Smooth muscle cell (in vitro differentiated cells): ENCODE results near the gene SLC35D2. TPM values are rescaled to one million over a fixed set of nuclear protein-coding genes. Genes with fewer than 3 reads are reported as not detected.
A peak's percentile ranks its signal among the peaks of the same experiment; 100 is the strongest.
"Not testable (repeated sequence)": the region's sequence is repeated elsewhere in the genome, so short reads cannot be mapped to it uniquely, and the experiment has no call there.

Source experiments
- DNase-seq: peaks from one replicate; lab custom pipeline; 2025; ENCODE audit not compliant: unreplicated experiment; lab: John Stamatoyannopoulos, UW
- H2AFZ ChIP-seq: fragments of 200-600 bp; sonication (generic); 2 replicates; pipeline ENCODE4 v1.6.0; 2016; ENCODE audit warnings: antibody characterized with exemption, low read depth, mild to moderate bottlenecking
- H3F3A ChIP-seq: fragments of 200-600 bp; sonication (generic); 2 replicates; pipeline ENCODE4 v1.6.0; 2017; ENCODE audit warnings: antibody characterized with exemption, low read depth
- H3K27ac ChIP-seq: fragments of 200-600 bp; sonication (generic); 2 replicates; pipeline ENCODE4 v1.5.1; 2016; ENCODE audit warnings: low read depth, mild to moderate bottlenecking
- H3K27me3 ChIP-seq: fragments of 200-600 bp; sonication (generic); 2 replicates; pipeline ENCODE4 v1.6.1; 2016; ENCODE audit warnings: low read depth, mild to moderate bottlenecking
- H3K36me3 ChIP-seq: fragments of 200-600 bp; sonication (generic); 2 replicates; pipeline ENCODE4 v1.5.1; 2016; ENCODE audit warnings: low read depth
- H3K4me1 ChIP-seq: fragments of 200-600 bp; sonication (generic); 2 replicates; pipeline ENCODE4 v1.5.1; 2016; ENCODE audit warnings: low read depth
- H3K4me2 ChIP-seq: fragments of 200-600 bp; sonication (generic); 2 replicates; pipeline ENCODE4 v1.6.0; 2016; ENCODE audit warnings: mild to moderate bottlenecking
- H3K4me3 ChIP-seq: fragments of 200-600 bp; sonication (generic); 2 replicates; pipeline ENCODE4 v1.5.1; 2016; ENCODE audit warnings: mild to moderate bottlenecking
- H3K79me2 ChIP-seq: fragments of 200-600 bp; sonication (generic); 2 replicates; pipeline ENCODE4 v1.6.0; 2016; ENCODE audit warnings: low read depth, mild to moderate bottlenecking
- H3K9ac ChIP-seq: fragments of 200-600 bp; sonication (generic); 2 replicates; pipeline ENCODE4 v1.6.0; 2016; ENCODE audit warnings: low read depth
- H3K9me3 ChIP-seq: fragments of 200-600 bp; sonication (generic); replicated peaks from 2 replicates; pipeline ENCODE4 v1.5.1; 2016; ENCODE audit warnings: low read depth
- H4K20me1 ChIP-seq: fragments of 200-600 bp; sonication (generic); 2 replicates; pipeline ENCODE4 v1.6.0; 2016; ENCODE audit warnings: low read depth
- WGBS: methylation state at CpG from one replicate; pipeline ENCODE4 v1.1.7; 2016; ENCODE audit warnings: low lambda C conversion rate; 5-methylcytosine and 5-hydroxymethylcytosine counted together
- polyA plus RNA-seq: library from polyadenylated mRNA; unstranded; fragments of >200 nt; fragmentation: Nextera tagmentation; extraction: Ambion mirVana; gene quantifications from 2 replicates; pipeline ENCODE4 v1.2.1, GENCODE V29; 2016
- total RNA-seq: library from RNA; depleted of rRNA; stranded (reverse); fragments of >200 nt; gene quantifications from 2 replicates; pipeline ENCODE4 v1.2.3, GENCODE V29; 2014
- TF ChIP-seq, protein P1 (sequence below): fragments of 200-600 bp; sonication (generic); IDR thresholded peaks from 2 replicates; pipeline ENCODE4 v1.5.1; 2017; ENCODE audit warnings: borderline replicate concordance, mild to moderate bottlenecking, antibody characterized with exemption; ENCODE audit not compliant: insufficient read depth, poor library complexity, severe bottlenecking

The SLC35D2 gene
- total and polyA plus RNA-seq, 2 experiments from 2014 or later, result 16.5 to 25.5 TPM

DNA sequence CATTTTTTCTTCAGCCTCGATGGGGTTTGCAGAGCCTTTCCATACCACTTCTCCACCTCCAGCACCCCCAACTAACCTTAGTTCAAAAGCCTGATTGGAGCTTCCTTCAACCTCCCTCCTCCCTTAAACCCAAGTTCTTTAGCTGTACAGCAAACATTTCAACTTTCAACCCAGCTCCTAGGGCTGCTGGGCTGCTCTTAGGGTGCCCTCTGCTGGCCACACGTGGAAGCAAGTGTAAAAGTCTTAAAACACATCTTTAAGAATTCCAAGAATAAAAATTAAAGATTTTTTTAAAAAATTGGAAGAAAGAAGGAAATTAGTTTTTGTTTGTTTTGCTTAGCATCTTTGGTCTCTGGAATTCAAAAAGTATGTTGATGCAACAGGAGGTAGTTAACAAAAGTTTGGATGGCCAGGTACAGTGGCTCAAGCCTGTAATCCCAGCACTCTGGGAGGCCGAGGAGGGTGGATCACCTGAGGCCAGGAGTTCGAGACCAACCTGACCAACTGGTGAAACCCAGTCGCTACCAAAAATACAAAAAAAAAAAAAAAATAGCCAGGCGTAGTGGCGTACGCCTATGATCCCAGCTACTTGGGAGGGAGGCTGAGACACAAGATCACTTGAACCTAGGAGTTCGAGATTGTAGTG is 66.1 kb downstream of the SLC35D2 start:
- Histone ChIP-seq H2AFZ (no peak overlapping the region), H3K79me2 (no peaks in the 10 kb centered on the region), H3K27ac (no peak overlapping the region), H3K4me2 (no peak overlapping the region), H3K9ac (no peak overlapping the region), H3K4me3 (no peak overlapping the region), H3K36me3 (no peaks in the 10 kb centered on the region), H3K27me3 (no peaks in the 10 kb centered on the region), H3F3A (no peaks in the 10 kb centered on the region), H3K4me1 (peaks cover 8% of the 10 kb centered on the region), H4K20me1 (no peaks in the 10 kb centered on the region), H3K9me3 (no peaks in the 10 kb centered on the region)
- TF ChIP-seq, protein P1, sequence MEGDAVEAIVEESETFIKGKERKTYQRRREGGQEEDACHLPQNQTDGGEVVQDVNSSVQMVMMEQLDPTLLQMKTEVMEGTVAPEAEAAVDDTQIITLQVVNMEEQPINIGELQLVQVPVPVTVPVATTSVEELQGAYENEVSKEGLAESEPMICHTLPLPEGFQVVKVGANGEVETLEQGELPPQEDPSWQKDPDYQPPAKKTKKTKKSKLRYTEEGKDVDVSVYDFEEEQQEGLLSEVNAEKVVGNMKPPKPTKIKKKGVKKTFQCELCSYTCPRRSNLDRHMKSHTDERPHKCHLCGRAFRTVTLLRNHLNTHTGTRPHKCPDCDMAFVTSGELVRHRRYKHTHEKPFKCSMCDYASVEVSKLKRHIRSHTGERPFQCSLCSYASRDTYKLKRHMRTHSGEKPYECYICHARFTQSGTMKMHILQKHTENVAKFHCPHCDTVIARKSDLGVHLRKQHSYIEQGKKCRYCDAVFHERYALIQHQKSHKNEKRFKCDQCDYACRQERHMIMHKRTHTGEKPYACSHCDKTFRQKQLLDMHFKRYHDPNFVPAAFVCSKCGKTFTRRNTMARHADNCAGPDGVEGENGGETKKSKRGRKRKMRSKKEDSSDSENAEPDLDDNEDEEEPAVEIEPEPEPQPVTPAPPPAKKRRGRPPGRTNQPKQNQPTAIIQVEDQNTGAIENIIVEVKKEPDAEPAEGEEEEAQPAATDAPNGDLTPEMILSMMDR, result peak; percentile 99
- peak; percentile 9 for DNase-seq
- 66% methylated on average over 9 of the region's 9 CpGs for WGBS

DNA sequence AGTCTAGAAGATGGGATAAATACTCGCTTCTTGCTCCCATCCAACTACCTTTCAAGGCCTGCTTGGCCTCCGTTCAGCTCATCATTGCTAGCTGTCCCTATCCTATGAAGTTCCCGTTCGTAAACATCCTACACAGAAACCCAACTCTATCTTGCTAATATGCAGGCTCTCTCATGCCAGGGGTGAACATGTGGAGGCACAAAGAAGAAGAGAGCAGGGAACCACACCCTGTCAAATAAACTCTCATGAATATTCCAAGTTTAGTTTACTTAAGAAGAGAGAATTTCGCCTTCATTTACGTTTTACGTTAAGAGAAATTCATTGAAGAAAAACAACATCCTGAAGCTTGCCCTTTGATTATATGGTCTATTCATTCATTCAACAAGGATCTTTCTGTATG is 73.7 kb downstream of the SLC35D2 start:
- no peaks in the 10 kb centered on the region for H3F3A ChIP-seq
- 98% methylated on average over 7 of the region's 7 CpGs for WGBS
- H4K20me1 ChIP-seq, result no peaks in the 10 kb centered on the region
- H3K36me3 ChIP-seq, result no peaks in the 10 kb centered on the region
- no peaks in the 10 kb centered on the region for H3K27me3 ChIP-seq
- no peaks in the 10 kb centered on the region for H3K4me1 ChIP-seq
- H3K79me2 ChIP-seq, result no peaks in the 10 kb centered on the region
- no peak overlapping the region for H3K4me3 ChIP-seq
- H3K9me3 ChIP-seq, result no peaks in the 10 kb centered on the region
- no peak for DNase-seq
- H3K9ac ChIP-seq, result no peak overlapping the region
- no peak overlapping the region for H3K27ac ChIP-seq
- H3K4me2 ChIP-seq, result no peak overlapping the region
- TF ChIP-seq, protein P1, result no peak
- H2AFZ ChIP-seq, result no peak overlapping the region

DNA sequence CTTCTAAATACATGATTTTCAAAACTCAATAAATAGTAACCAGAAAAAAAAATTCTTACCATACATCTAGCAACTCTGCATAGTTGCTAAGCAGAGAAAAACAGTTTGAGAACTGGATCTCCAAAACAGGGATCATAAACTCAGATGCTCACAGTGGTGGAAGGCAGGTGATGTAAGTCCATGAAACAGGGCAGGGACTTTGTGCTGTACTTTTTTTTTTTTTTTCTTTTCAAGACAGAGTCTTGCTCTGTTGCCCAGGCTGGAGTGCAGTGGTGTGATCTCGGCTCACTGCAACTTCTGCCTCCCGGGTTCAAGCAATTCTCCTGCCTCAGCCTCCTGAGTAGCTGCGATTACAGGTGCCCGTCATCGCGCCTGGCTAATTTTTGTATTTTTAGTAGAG is 76.6 kb downstream of the SLC35D2 start:
- not testable (repeated sequence) for H3K9ac ChIP-seq, H3K9me3 ChIP-seq, H3K4me2 ChIP-seq, H3K4me3 ChIP-seq, DNase-seq, H3F3A ChIP-seq, H4K20me1 ChIP-seq, H3K27me3 ChIP-seq, H2AFZ ChIP-seq, H3K79me2 ChIP-seq, H3K36me3 ChIP-seq, H3K27ac ChIP-seq, H3K4me1 ChIP-seq
- 97% methylated on average over 6 of the region's 6 CpGs for WGBS

DNA sequence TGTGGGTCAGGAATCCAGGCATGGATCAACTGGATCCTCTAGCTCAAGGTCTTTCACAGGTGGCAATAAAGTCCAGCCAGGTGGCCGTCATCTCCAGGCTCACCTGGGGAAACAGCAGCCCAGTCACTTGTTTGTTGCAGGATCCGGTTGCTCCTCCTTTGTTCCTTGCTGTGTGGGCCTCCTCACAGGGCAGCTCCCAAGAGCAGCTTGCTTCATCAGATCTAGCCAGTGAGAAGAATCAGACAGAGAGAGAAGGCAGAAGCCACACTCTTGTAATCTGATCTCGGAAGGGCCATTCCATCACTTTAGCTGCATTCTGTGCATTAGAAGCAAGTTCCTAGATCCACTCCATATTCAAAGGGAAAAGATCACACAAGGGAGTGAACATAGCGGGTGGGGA is 78.3 kb downstream of the SLC35D2 start:
- H3F3A ChIP-seq, result no peaks in the 10 kb centered on the region
- H3K4me2 ChIP-seq, result no peak overlapping the region
- no peak overlapping the region for H3K27ac ChIP-seq
- no peak overlapping the region for H3K4me3 ChIP-seq
- H4K20me1 ChIP-seq, result no peaks in the 10 kb centered on the region
- no peaks in the 10 kb centered on the region for H3K4me1 ChIP-seq
- TF ChIP-seq, protein P1, result no peak
- WGBS, result 67% methylated on average over 4 of the region's 4 CpGs
- no peak for DNase-seq
- no peaks in the 10 kb centered on the region for H3K9me3 ChIP-seq
- no peak overlapping the region for H2AFZ ChIP-seq
- no peak overlapping the region for H3K9ac ChIP-seq
- H3K79me2 ChIP-seq, result no peaks in the 10 kb centered on the region
- H3K27me3 ChIP-seq, result no peaks in the 10 kb centered on the region
- no peaks in the 10 kb centered on the region for H3K36me3 ChIP-seq
